NT2/D1 (cell line): ENCODE measurements around the gene PSEN2.
A peak's percentile ranks its signal among the peaks of the same experiment; 100 is the strongest.

Source experiments
- DNase-seq: peaks from one replicate; pipeline ENCODE4 v3.0.0-alpha.2; 2011; ENCODE audit warnings: low read depth, low spot score
- H3K27me3 ChIP-seq: 2 replicates; pipeline ENCODE4 v1.6.0; 2011; ENCODE audit warnings: mild to moderate bottlenecking; ENCODE audit not compliant: insufficient read length, insufficient read depth
- H3K36me3 ChIP-seq: 2 replicates; pipeline ENCODE4 v1.6.1; 2011; ENCODE audit warnings: mild to moderate bottlenecking, low read length, mixed read lengths; ENCODE audit not compliant: insufficient read depth, insufficient read length
- H3K4me1 ChIP-seq: 2 replicates; pipeline ENCODE4 v1.5.1; 2011; ENCODE audit not compliant: insufficient read depth, insufficient read length
- H3K4me3 ChIP-seq: 2 replicates; pipeline ENCODE4 v1.5.1; 2011; ENCODE audit warnings: low read depth; ENCODE audit not compliant: insufficient read length
- H3K9ac ChIP-seq: 2 replicates; pipeline ENCODE4 v1.6.0; 2011; ENCODE audit warnings: low read depth; ENCODE audit not compliant: insufficient read length
- H3K9me3 ChIP-seq: 2 replicates; pipeline ENCODE4 v1.5.1; 2011; ENCODE audit warnings: mild to moderate bottlenecking, low read length; ENCODE audit not compliant: insufficient read depth
- SUZ12 ChIP-seq: IDR thresholded peaks from 2 replicates; pipeline ENCODE4 v1.6.1; 2011; ENCODE audit not compliant: insufficient read length, insufficient read depth; ENCODE audit errors: extremely low read depth
- YY1 ChIP-seq: IDR thresholded peaks from 2 replicates; pipeline ENCODE4 v1.6.1; 2011; ENCODE audit not compliant: insufficient read length, insufficient read depth
- ZNF274 ChIP-seq: IDR thresholded peaks from 2 replicates; pipeline ENCODE4 v1.6.1; 2011; ENCODE audit warnings: mild to moderate bottlenecking, low read depth, low read length

The PSEN2 gene

DNA sequence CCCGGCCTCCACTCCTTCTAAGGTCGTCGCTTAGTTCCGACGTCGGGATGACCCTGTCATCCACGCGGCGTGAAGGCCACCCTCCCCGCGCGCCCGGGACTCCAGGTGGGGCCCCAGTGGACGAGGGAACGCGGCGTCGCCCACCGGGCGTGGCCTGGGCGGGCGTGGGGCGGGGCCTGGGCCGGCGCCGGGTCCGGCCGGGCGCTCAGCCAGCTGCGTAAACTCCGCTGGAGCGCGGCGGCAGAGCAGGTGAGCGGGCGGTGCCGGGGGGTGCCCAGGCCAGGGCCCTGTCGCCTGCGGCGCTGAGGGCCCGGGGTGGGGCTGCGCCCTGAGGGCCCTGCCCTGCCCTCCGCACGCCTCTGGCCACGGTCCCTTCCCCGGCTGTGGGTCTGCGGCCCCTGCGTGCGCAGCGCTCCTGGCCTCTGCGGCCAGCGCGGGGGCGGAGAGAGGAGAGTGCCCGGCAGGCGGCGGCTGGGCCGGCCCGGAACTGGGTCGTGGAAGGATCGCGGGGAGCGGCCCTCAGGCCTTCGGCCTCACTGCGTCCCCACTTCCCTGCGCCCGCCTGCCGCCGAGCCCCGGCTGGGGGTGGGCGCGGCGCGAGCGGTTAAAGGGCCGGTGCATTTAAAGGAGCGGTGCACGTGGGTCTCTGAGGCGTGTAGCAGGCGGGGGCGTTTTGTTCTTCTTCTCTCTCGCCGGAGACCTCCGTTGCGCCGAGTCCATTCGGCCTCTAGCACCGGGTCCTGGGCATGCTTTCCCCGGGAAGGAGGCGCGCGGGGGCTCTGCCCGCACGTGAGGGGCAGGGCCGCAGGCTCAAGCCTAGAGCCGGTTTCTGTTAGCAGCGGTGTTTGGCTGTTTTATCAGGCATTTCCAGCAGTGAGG, at the start of gene PSEN2:
PSEN2 (plus strand) TSS at position 216 of the 879 bp plus-strand sequence. CDS start 11,292 bp downstream, outside the sequence.
- DNase-seq = no peak
- TF ChIP-seq ZNF274 (no peak), YY1 (no peak), SUZ12 (no peak)
- Histone ChIP-seq H3K9ac (peak within 1 kb of the TSS; percentile 87), H3K4me3 (peak within 1 kb of the TSS; percentile 67), H3K36me3 (peaks cover 26% of the 10 kb centered on the region), H3K4me1 (peaks cover 11% of the 10 kb centered on the region), H3K9me3 (no peaks in the 10 kb centered on the region), H3K27me3 (no peaks in the 10 kb centered on the region)

DNA sequence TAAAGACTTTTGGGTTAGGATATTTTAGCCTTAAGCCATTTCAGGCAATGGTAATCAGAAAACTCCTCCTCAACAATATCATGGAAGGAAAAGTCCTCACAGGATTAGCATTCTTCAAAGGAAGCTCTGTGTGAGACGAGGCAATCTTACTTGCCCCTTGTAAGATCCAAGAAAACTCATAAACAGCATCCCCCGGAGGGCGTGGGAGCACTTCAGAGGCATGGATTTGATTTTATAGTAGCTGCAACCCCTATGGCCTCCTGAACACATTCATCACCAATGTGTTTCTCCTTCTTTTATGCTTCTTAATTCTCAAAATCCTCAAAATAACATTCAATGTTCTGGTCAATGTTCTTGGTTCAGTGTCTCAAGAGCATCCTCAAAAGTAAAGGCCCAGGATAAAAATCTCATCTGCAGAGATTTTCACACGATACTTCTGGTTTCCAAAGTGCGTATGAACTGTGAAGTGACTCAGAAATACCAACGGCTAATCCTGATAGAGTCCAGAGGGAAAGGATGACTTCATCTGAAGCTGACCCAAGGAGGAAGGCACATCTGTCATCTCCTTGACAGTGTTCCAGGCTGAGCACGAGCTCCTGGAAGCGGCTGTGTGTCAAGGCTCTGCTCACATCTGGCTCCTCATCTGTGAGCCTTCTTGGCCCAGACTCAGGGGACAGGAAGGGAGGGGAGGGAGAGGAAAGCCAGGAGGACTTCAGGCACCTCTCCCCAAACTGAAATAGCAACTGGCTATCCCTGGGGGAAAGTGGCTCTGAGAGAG, 49.3 kb upstream of the PSEN2 start:
- Histone ChIP-seq H3K36me3 (no peaks in the 10 kb centered on the region), H3K27me3 (no peaks in the 10 kb centered on the region), H3K4me3 (no peak overlapping the region), H3K9ac (no peak overlapping the region), H3K4me1 (no peaks in the 10 kb centered on the region), H3K9me3 (peaks cover 7% of the 10 kb centered on the region; the same call in 1 of the 2 replicates)
- no peak for DNase-seq
- TF ChIP-seq ZNF274 = no peak
- no peak for TF ChIP-seq SUZ12
- no peak for TF ChIP-seq YY1

DNA sequence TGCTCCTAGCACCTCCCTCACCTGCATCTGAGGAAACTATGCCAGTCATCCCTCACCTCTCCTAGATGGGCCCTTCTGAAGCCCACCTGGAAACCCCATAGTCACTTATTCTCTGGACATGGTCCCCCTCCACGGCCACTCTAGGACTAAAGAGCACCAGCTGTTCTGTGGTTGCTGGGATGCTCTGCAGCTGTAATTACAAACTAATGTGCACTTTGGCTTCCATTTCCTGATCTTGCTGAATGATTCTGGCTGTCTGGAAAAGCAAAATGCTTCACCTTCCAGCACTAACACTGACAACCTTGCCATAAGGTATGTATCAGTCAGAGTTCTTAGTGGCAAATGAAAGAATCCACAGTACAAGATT, 48.7 kb upstream of the PSEN2 start:
- Histone ChIP-seq H3K27me3 (no peaks in the 10 kb centered on the region), H3K9ac (no peak overlapping the region), H3K36me3 (no peaks in the 10 kb centered on the region), H3K9me3 (peaks cover 7% of the 10 kb centered on the region; the same call in 1 of the 2 replicates), H3K4me3 (no peak overlapping the region), H3K4me1 (no peaks in the 10 kb centered on the region)
- no peak for DNase-seq
- TF ChIP-seq ZNF274 (no peak), SUZ12 (no peak), YY1 (no peak)

DNA sequence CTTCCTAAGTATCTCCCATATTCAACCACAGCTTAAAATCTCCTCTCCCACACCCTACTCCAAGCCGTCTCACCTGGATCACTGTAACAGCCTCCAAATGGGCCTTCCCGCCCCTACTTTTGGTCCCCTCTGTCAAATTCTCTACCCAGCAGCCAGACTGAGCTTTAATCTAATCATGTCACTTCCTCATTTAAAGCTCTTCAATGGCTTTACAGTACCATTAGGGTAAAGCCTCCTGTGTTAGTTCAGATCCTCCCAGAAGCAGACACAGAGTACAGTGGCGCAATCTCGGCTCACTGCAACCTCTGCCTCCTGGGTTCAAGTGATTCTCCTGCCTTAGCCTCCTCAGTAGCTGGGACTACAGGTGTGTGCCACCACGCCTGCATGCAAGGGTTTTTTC, 46.8 kb upstream of the PSEN2 start:
- no peak for TF ChIP-seq YY1
- H3K4me1 ChIP-seq = no peaks in the 10 kb centered on the region
- no peak for DNase-seq
- no peaks in the 10 kb centered on the region for H3K27me3 ChIP-seq
- no peaks in the 10 kb centered on the region; the same call in 1 of the 2 replicates for H3K9me3 ChIP-seq
- H3K9ac ChIP-seq = no peak overlapping the region
- H3K4me3 ChIP-seq = no peak overlapping the region
- H3K36me3 ChIP-seq = no peaks in the 10 kb centered on the region

DNA sequence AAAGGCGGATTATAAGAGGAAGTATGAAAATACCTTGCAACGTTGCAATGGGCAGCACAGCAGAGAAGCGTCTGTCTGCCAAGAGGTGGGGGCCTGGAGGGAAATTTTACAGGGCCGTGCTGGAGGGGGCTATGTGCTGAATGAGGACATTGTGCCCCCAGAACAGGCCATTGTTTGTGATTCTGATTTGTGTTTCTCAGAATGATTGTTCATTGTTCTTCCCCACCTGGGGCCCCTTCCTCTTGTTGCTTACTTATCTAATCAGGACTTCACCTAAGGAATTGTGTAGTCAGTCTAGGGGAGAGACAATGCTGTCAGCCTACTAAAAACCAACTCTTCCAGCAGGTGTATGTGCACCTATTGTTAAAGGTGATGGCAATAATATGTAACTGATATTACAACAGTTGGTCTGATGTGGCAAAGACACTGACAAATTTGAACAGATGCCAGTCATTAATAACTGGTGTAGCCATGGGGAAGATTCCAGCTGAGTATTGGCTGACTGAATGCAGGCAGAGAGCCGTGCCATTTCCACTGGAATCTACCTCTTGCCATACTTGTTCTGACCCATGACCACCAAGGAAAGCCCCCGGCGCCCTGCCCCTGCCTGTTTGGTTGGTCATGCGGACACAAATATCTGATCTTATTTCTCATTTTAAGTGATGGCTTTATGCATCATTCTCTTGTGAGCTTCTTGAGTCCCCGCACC, 45.2 kb upstream of the PSEN2 start:
- no peak for DNase-seq
- no peaks in the 10 kb centered on the region for H3K4me1 ChIP-seq
- H3K4me3 ChIP-seq = no peak overlapping the region
- H3K9me3 ChIP-seq = no peaks in the 10 kb centered on the region; the same call in 1 of the 2 replicates
- no peaks in the 10 kb centered on the region for H3K27me3 ChIP-seq
- TF ChIP-seq ZNF274 (no peak), YY1 (no peak), SUZ12 (no peak)
- no peaks in the 10 kb centered on the region for H3K36me3 ChIP-seq
- H3K9ac ChIP-seq = no peak overlapping the region

DNA sequence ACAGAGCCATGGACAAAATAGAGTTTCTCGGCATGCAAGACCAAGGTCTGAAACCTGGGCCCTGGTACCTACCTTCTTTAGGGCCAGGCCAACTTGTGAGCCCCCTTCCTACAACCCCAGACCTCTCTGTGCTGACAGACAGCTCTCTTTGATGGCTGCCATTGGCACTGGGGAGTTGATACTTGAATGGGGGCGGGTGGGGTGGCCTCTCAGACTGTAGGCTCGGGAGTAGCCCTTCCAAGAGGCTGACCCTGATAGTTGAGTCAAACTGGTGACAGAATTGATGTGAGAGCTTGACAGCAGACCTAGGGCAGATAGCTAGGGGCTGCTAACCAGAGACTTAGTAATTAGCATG, 44.7 kb upstream of the PSEN2 start:
- H3K27me3 ChIP-seq = no peaks in the 10 kb centered on the region
- H3K4me1 ChIP-seq = no peaks in the 10 kb centered on the region
- no peaks in the 10 kb centered on the region; the same call in 1 of the 2 replicates for H3K9me3 ChIP-seq
- DNase-seq = no peak
- TF ChIP-seq SUZ12 (no peak), YY1 (no peak), ZNF274 (no peak)
- no peaks in the 10 kb centered on the region for H3K36me3 ChIP-seq
- no peak overlapping the region for H3K4me3 ChIP-seq
- no peak overlapping the region for H3K9ac ChIP-seq
